Ishikawa (cell line): ENCODE data around the gene TBC1D2B.
A peak's percentile ranks its signal among the peaks of the same experiment; 100 is the strongest.

ENCODE experiments used
- CEBPB ChIP-seq: IDR thresholded peaks from 2 replicates; pipeline ENCODE4 v1.6.1; 2012
- CREB1 ChIP-seq: IDR thresholded peaks from 2 replicates; pipeline ENCODE4 v1.6.1; 2012; ENCODE audit warnings: low read depth
- EGR1 ChIP-seq: IDR thresholded peaks from 2 replicates; pipeline ENCODE4 v1.6.1; 2012
- EP300 ChIP-seq: IDR thresholded peaks from 2 replicates; pipeline ENCODE4 v1.6.1; 2012; ENCODE audit warnings: borderline replicate concordance
- FOXM1 ChIP-seq: IDR thresholded peaks from 2 replicates; pipeline ENCODE4 v1.6.1; 2012; ENCODE audit warnings: low read depth, borderline replicate concordance
- NFIC ChIP-seq: IDR thresholded peaks from 2 replicates; pipeline ENCODE4 v1.6.1; 2012
- TAF1 ChIP-seq: IDR thresholded peaks from 2 replicates; pipeline ENCODE4 v1.6.1; 2012; ENCODE audit warnings: low read depth, mild to moderate bottlenecking
- TCF12 ChIP-seq: IDR thresholded peaks from 2 replicates; pipeline ENCODE4 v1.6.1; 2012; ENCODE audit warnings: low read depth
- TEAD4 ChIP-seq: IDR thresholded peaks from 2 replicates; pipeline ENCODE4 v1.6.1; 2012
- ZBTB7A ChIP-seq: IDR thresholded peaks from 2 replicates; pipeline ENCODE4 v1.6.1; 2012; ENCODE audit warnings: low read depth
- TF ChIP-seq, protein P1 (sequence below): IDR thresholded peaks from 2 replicates; pipeline ENCODE4 v1.6.1; 2012
- TF ChIP-seq, protein P2 (sequence below): IDR thresholded peaks from 2 replicates; pipeline ENCODE4 v1.6.1; 2012; ENCODE audit warnings: low read depth, mild to moderate bottlenecking
- TF ChIP-seq, protein P3 (sequence below): IDR thresholded peaks from 2 replicates; pipeline ENCODE4 v1.6.1; 2012

The TBC1D2B gene

DNA sequence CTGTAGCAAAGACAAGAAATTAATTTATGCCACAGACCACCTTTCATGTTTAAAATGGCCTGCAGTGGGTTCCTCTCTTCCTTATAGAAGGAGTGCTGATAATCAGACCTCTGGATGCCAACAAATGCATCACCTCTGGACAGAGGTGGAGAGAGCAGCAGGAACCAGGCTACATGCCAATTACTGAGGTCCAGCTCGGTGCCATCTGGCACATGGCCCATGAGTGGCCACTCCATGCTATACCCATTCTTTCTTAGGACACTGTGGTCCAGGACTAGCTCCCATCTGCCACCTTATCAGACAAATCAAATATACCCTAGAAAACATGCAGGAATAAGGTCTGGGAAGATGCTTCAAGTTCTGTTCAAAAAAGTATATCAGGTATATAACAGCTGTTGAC, 60.7 kb downstream of the TBC1D2B start:
- peak; percentile 46 for TF ChIP-seq NFIC
- TF ChIP-seq EGR1: no peak

DNA sequence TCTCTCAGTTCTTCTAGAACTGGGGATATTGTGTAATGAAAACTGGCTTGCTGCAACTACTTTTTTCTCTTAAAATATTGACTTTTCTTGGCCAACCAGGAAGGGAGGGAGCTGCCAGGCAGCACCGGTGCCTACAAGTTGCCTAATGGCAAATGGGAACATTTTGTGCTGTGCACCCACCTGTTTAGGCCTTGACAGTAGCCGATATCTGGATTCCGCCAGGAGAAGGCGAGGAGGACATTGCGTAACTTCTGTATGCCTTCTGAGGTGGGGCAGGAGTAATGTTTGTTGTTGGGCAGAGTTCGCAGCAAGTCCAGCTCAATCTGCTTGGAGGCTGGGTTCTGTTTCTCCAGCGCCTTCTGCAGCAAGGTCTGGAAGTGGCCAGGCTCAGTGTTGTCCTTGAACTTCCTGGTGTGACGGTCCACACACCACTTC, 64.9 kb downstream of the TBC1D2B start:
- TF ChIP-seq EP300: no peak
- peak; percentile 74 for TF ChIP-seq CEBPB

DNA sequence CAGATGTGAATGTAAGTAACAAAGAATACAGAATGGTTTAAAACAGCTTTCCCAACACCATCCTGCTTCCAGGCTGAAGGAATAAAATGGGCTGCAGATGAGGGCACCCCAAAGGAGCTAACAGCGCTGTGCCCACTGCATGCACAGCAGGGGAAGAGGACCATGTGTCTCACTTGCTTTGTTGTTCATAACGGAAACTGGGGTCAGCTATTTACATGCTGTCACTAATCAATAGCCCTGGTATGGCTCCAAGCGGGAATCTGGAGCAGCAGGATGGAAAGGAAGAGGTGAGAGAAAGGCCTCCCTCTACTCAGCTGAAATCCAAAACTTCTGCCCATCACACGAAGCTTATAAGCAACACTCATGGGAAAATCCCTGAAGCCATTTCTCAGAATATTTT, 67.4 kb downstream of the TBC1D2B start:
- TF ChIP-seq TEAD4 (no peak), CREB1 (no peak), CEBPB (no peak), TAF1 (no peak), FOXM1 (no peak), EP300 (no peak), NFIC (no peak)
- TF ChIP-seq, protein P1, sequence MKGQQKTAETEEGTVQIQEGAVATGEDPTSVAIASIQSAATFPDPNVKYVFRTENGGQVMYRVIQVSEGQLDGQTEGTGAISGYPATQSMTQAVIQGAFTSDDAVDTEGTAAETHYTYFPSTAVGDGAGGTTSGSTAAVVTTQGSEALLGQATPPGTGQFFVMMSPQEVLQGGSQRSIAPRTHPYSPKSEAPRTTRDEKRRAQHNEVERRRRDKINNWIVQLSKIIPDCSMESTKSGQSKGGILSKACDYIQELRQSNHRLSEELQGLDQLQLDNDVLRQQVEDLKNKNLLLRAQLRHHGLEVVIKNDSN: no peak

DNA sequence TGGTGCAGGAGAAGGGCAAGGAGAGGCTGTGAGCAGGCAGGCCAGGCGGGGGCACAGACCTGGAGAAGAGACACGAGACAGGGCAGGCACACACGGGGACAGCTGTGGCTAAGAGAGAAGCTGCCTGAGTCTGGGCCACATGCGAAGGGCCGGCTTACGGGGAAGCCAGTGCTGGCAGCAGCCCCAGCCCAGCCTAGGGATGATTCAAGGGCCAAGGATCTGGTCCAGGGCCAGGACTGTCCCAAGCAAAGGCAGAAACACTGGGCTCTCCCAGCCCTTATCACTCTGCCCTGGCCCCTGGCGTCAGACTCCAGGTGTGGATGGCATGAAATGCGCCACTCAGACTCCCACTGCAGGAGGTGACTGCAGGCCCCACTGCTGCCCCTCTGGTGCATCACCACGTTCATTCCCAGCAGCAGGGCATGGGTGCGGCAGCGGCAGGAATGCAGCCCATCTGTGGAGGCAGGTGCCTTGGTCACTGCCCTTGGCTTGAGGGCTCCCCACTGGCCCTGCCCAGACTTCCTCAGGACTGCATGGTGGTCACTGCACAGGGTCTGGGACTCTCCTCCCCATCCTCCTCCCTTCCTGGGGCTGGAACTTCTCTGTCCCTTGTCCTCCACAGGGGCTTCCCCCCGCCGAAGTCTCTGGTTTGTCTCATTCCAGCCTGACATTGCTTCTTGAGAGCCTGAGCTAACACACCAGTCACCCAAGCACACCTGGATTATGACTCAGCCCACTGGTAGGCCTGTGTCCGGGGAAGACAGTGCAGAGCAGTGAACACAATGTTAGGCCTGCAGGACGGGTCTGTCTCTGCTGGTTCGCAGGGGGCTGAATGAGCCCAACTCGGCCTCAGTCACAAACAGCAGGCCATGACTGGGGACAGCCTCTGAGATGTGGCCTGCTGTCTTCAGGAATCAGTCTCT, 69.3 kb downstream of the TBC1D2B start:
- no peak for TF ChIP-seq TCF12
- TF ChIP-seq, protein P2, sequence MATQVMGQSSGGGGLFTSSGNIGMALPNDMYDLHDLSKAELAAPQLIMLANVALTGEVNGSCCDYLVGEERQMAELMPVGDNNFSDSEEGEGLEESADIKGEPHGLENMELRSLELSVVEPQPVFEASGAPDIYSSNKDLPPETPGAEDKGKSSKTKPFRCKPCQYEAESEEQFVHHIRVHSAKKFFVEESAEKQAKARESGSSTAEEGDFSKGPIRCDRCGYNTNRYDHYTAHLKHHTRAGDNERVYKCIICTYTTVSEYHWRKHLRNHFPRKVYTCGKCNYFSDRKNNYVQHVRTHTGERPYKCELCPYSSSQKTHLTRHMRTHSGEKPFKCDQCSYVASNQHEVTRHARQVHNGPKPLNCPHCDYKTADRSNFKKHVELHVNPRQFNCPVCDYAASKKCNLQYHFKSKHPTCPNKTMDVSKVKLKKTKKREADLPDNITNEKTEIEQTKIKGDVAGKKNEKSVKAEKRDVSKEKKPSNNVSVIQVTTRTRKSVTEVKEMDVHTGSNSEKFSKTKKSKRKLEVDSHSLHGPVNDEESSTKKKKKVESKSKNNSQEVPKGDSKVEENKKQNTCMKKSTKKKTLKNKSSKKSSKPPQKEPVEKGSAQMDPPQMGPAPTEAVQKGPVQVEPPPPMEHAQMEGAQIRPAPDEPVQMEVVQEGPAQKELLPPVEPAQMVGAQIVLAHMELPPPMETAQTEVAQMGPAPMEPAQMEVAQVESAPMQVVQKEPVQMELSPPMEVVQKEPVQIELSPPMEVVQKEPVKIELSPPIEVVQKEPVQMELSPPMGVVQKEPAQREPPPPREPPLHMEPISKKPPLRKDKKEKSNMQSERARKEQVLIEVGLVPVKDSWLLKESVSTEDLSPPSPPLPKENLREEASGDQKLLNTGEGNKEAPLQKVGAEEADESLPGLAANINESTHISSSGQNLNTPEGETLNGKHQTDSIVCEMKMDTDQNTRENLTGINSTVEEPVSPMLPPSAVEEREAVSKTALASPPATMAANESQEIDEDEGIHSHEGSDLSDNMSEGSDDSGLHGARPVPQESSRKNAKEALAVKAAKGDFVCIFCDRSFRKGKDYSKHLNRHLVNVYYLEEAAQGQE: no peak

DNA sequence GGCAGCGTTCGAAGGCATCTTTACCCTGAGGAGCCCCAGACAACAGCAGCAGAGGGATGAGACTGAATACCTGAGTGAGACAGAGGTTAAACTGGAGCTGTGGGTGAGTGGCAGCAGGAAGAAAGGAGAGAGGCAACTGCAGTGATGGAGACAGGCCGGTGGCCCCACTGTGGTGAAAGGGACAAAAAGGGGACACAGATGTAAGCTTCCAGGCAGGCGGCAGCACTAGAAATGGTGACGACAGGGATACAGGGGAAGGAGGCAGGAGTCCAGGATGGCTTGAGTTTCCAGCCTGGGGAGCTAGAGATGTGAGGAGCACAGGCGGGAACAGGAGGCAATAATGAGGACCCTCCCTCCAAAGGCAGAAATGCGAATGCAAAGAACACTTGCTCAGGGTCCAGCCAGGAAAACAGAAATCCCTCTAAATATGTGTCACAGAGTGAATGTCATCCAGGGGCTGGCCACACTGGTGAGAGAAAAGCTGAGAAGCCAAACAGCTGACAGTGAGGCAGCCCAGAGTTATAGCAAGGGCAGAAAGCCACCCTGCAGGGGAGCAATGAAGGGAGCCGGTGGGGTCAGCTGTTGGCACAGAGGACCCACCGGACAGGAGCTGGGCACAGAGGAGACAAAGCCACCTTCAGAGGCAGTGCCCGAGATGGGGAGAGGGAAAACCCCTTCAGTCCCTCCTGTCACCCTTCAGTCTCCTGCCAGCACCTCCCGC, 70.1 kb downstream of the TBC1D2B start:
- TF ChIP-seq EGR1: no peak
- no peak for TF ChIP-seq TEAD4
- TF ChIP-seq TCF12: no peak
- TF ChIP-seq CREB1: no peak
- TF ChIP-seq NFIC: no peak
- TF ChIP-seq ZBTB7A: no peak

DNA sequence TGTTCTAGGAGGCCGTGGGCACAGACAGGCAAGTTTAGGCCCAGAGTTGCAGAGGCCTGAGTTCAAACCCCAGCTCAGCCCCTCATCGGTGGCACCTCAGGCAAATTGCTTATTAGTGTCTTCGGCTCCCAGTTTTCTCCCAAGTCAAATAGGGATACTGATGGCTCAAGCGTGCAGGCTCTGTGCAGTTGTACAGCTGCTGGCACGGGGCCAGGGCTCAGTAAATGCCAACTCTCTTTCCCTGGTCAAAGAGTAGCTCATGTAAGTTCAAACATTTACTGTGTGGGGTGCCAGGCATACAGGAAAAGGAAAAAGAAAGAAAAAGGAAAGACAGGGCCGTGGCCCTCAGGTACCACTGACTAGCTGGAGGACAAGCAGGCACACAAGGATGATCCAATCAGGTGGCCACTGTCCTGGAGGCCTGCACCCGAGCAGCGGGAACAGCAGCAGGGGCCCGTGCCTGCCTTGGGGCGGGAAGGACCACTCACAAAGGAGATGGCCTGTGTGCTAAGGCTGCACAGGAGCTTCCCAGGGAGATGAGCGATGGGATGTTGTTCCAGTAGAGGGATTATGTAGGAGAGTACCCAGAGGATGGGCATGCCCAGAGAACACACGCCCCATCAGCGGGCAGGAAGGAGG, 70.8 kb downstream of the TBC1D2B start:
- TF ChIP-seq CEBPB (no peak), EP300 (no peak), NFIC (peak; percentile 48), FOXM1 (no peak)
- TF ChIP-seq, protein P1: no peak

GRCh38 chr15:78004919-78005634, 72.4 kb downstream of the TBC1D2B start:
- TF ChIP-seq, protein P1: no peak

- TF ChIP-seq, protein P2: peak; percentile 67
- TF ChIP-seq, protein P3, sequence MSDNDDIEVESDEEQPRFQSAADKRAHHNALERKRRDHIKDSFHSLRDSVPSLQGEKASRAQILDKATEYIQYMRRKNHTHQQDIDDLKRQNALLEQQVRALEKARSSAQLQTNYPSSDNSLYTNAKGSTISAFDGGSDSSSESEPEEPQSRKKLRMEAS: no peak
Observed at GRCh38 chr15:78004222-78004727, 73.2 kb downstream of the TBC1D2B start.
